Brain microvascular endothelial cell (primary cell): ENCODE results near the gene EDN3.

Experiments used
- DNase-seq: peaks from one replicate; pipeline ENCODE4 v3.0.0-alpha.2; 2020
- H3K27ac ChIP-seq: fragments of 250-450 bp; sonication (Bioruptor Pico); 2 replicates; pipeline ENCODE4 v1.5.1; 2020; ENCODE audit warnings: mild to moderate bottlenecking, moderate library complexity
- H3K27me3 ChIP-seq: fragments of 250-450 bp; sonication (Bioruptor Pico); replicated peaks from 2 replicates; pipeline ENCODE4 v1.5.1; 2020; ENCODE audit warnings: mild to moderate bottlenecking
- H3K36me3 ChIP-seq: fragments of 250-450 bp; sonication (Bioruptor Pico); replicated peaks from 2 replicates; pipeline ENCODE4 v1.5.1; 2020; ENCODE audit warnings: mild to moderate bottlenecking
- H3K4me3 ChIP-seq: 2 replicates; pipeline ENCODE4 v1.5.1; 2011; ENCODE audit warnings: low read depth, mild to moderate bottlenecking, control low read depth, low read length, moderate library complexity
- in situ Hi-C: cut with HindIII; loops from 2 replicates; pipeline ENCODE4 v1.10.0; 2017; ENCODE audit warnings: low sequenced_read_pairs, low pct_ligation_motif_present
- TF ChIP-seq, protein P1 (sequence below): IDR thresholded peaks from 2 replicates; pipeline ENCODE4 v1.5.1; 2011; ENCODE audit warnings: low read depth, mild to moderate bottlenecking, moderate library complexity, low read length, control low read depth, inconsistent platforms; ENCODE audit errors: missing control alignments

The EDN3 gene

DNA sequence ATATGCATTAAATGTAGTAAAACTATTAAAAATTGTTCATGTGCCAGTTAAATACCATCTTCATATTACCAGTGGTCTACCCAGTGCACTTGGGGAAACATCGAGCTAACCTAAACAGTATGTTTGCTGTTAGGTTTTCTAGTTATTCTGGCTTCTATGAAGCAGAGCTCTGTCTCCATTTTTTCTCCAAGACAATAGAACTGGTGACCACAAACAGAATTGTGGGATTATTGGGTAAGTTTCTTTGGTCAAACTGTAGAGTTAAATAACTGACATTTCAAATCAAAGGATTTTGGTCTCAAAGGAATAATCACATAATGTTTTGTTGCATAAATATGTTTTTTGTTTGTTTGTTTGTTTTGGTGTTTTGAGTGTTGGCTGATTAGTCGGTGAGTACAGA is 40.5 kb upstream of the EDN3 start:
- H3K27ac ChIP-seq: no peak overlapping the region
- in situ Hi-C loops: no loop called here
- no peaks in the 10 kb centered on the region for H3K27me3 ChIP-seq
- TF ChIP-seq, protein P1, sequence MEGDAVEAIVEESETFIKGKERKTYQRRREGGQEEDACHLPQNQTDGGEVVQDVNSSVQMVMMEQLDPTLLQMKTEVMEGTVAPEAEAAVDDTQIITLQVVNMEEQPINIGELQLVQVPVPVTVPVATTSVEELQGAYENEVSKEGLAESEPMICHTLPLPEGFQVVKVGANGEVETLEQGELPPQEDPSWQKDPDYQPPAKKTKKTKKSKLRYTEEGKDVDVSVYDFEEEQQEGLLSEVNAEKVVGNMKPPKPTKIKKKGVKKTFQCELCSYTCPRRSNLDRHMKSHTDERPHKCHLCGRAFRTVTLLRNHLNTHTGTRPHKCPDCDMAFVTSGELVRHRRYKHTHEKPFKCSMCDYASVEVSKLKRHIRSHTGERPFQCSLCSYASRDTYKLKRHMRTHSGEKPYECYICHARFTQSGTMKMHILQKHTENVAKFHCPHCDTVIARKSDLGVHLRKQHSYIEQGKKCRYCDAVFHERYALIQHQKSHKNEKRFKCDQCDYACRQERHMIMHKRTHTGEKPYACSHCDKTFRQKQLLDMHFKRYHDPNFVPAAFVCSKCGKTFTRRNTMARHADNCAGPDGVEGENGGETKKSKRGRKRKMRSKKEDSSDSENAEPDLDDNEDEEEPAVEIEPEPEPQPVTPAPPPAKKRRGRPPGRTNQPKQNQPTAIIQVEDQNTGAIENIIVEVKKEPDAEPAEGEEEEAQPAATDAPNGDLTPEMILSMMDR: no peak
- H3K4me3 ChIP-seq: no peak overlapping the region
- no peak for DNase-seq
- H3K36me3 ChIP-seq: no peaks in the 10 kb centered on the region

DNA sequence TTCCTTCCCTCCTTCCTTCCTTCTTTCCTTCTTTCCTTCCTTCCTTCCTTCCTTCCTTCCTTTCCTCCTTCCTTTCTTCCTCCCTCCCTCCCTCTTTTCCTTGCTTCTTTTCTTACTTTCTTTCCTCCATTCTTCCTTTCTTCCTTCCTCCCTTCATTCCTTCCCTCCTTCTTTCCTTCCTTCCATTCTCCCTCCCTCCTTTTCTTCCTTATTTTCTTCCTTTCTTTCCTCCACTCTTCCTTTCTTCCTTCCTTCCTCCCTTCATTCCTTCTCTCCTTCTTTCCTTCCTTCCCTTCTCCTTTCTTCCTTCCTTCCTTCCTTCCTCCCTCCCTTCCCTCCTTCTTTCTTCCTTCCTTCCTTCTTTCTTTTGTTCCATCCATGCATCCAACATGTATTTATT is 35.1 kb upstream of the EDN3 start:
- H3K4me3 ChIP-seq: no peak overlapping the region
- no peaks in the 10 kb centered on the region for H3K36me3 ChIP-seq
- no peaks in the 10 kb centered on the region for H3K27me3 ChIP-seq
- in situ Hi-C loops: no loop called here
- no peak for DNase-seq
- TF ChIP-seq, protein P1: no peak
- no peak overlapping the region for H3K27ac ChIP-seq

DNA sequence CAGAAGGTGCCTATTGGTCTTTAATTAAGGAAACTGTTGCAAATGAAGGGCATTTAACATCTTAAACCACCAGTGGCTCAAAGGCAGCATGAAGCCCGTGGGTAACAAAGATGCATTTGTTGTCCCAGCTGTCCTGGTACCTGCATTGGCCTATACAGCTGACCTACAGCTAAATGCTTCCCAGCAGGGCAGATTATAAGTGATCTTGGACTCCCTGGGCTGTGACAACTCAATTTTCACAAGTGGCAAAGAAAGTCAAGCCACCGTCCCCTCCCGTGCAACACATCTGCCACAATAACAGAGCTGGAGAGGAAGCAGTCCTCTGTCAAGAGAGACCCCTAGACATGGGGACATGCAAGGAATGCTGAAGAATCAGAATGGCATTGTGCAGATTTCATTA is 31.5 kb upstream of the EDN3 start:
- H3K4me3 ChIP-seq: no peak overlapping the region
- H3K27ac ChIP-seq: no peak overlapping the region
- TF ChIP-seq, protein P1: no peak
- no peaks in the 10 kb centered on the region for H3K36me3 ChIP-seq
- in situ Hi-C loops: no loop called here
- DNase-seq: no peak
- H3K27me3 ChIP-seq: no peaks in the 10 kb centered on the region

DNA sequence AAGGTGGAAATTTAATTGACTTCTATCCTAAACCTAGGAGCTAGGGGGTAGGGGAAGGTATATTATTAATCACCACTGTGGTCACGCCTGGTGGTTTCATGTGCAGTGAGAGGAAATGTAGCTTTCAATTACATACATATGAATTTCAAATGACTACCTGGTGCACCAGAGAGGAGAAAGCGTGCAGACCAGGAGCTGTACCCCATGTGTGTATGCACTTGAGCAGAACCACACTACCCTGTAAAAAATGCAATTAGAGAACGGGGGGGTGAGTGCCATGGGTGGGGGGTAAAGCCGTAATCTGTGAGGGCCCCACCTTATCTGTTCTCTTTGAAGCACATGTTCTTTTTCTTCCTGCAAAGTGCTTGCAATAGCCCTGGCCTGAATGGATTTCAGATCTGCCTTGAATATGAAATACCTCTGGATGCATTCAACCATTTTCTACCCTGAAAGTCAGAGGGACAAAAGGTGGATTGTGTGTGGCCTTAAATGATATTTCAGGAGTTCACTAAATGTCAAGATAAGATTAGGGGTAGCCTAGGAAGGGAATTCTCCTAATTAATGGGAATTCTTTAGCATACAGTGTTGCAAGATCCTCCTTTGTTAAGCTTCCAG is 30.9 kb upstream of the EDN3 start:
- DNase-seq: no peak
- Histone ChIP-seq H3K36me3 (no peaks in the 10 kb centered on the region), H3K27me3 (no peaks in the 10 kb centered on the region), H3K27ac (no peak overlapping the region), H3K4me3 (no peak overlapping the region)
- in situ Hi-C loops: no loop called here
- TF ChIP-seq, protein P1: no peak

DNA sequence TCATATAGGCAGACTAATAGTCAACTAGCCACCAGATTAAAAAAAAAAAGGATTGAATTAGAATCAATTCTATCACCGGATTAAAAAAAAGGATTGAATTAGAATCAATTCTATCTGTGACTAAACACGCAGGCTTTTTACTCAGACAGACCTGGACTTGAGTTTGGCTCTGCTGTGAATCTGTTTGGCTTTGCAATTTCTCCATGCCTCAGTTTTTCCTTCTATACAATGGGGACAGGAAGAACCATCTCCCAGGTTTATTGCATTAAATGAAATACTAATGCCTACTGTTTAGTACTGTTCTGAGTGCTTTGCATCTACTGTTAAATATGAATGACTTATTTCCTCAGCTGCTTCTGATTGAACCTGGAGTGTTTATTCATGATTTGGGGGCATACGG is 30.0 kb upstream of the EDN3 start:
- TF ChIP-seq, protein P1: no peak
- no peaks in the 10 kb centered on the region for H3K27me3 ChIP-seq
- in situ Hi-C loops: no loop called here
- no peak overlapping the region for H3K4me3 ChIP-seq
- no peak for DNase-seq
- no peaks in the 10 kb centered on the region for H3K36me3 ChIP-seq
- H3K27ac ChIP-seq: no peak overlapping the region

DNA sequence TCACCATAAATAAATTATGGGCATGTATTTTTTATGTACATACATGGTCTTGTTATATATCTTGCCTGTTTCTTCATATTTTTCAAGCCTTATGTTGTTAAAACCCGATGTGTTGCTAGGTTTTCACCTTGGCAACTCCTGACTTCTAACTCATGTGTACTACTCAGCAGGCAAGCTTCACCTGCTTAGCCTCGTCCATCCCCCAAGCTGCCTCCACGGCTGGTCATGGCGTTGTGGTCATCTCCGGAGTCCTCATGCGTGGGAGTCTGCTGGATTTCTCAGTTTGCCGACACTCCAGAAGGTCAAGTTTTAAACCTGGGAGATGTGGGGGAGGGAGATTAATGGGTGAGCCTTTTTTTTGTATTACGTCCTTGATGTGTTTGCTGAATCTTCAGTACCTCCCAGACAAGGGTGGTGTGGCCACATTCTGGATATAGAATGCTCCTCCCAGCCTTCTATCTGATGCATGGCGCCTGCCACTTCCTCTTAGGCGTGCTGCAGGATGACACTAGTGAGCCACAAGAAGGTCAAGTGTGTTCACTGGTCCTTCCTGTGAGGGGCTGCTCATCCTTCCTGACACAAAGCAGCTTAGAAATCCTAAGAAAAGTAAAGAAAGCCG is 26.6 kb upstream of the EDN3 start:
- TF ChIP-seq, protein P1: no peak
- H3K4me3 ChIP-seq: no peak overlapping the region
- in situ Hi-C loops: no loop called here
- DNase-seq: no peak
- H3K27me3 ChIP-seq: no peaks in the 10 kb centered on the region
- H3K27ac ChIP-seq: no peak overlapping the region
- no peaks in the 10 kb centered on the region for H3K36me3 ChIP-seq
